ENCODE data around the gene DIO2.

Gene DIO2

DNA sequence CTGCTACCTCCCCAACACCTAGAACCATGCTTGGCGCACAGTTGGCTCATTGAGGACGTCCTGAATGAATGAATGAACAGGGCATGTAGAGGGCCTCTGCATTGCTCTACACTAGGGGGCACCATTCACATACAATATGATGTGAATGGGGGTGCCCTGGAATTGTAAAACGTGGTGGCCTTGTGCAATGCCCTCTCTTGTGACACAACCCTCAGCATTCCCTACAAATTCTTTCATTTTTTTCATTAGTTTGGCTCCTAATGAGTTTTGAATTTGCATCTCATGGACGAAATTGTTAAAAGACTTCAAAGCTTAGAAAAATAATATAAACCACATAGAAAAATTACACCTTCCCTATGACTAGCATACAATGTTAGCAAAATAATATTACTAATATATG lies 2.3 kb upstream of the DIO2 start:
- Histone ChIP-seq H3K27ac (ENCODE audit: low read depth, low read length) (no peak overlapping the region), H3K4me1 (ENCODE audit: control insufficient read depth, insufficient read depth, low read length) (peaks cover 9% of the 10 kb centered on the region; the same call in 1 of the 2 replicates), H3K27me3 (ENCODE audit: control insufficient read depth, insufficient read depth, low read length) (peaks cover 11% of the 10 kb centered on the region; the same call in 1 of the 2 replicates), H3K9me3 (ENCODE audit: control insufficient read depth, insufficient read depth, low read depth, low read length) (no peaks in the 10 kb centered on the region), H3K9ac (ENCODE audit: low read length) (no peak overlapping the region), H3K4me3 (ENCODE audit: low read depth, low read length) (no peak overlapping the region), H3K36me3 (ENCODE audit: control insufficient read depth, insufficient read depth, low read length) (no peaks in the 10 kb centered on the region)

DNA sequence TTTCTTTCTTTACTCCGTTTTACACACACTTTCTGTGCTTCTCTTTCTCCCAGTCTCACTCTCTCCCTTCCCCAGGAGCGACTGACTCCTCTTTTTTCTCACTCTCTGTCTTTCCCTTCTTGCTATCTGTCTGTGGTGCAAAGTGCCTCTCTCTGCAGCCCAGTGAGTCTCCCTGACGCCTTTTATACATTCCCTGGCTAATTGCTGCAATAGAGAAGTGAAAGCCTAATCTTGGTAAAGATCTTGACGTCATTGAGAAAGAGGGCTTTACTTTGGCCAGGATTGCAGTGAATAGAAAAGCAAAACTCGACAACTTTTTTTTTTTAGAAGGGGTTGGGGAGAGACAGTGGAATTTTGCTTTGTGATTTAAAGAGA lies 706 bp upstream of the DIO2 start:
- Histone ChIP-seq H3K9ac (ENCODE audit: low read length) (no peak overlapping the region), H3K4me3 (ENCODE audit: low read depth, low read length) (no peak overlapping the region), H3K9me3 (ENCODE audit: control insufficient read depth, insufficient read depth, low read depth, low read length) (no peaks in the 10 kb centered on the region)

DNA sequence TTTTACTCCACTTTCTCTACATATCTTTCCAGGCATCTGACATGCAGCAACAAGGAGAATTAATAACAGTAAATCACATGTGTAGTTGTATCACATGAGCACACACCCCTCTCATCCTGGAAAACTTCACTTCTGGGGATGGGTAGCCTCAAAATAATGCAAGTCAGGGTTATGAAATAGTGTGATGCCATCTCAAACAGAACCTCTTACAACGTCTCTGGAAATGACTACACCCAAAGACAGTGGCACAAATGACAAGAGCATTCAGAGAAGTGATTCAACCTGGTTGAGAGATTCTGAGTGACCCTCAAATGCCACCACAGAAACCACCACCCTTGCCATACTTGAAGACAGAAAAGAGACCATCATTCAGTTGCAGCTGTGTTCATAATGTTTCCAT lies 2.8 kb downstream of the DIO2 start:
- peaks cover 11% of the 10 kb centered on the region; the same call in 1 of the 2 replicates for H3K27me3 ChIP-seq (ENCODE audit: control insufficient read depth, insufficient read depth, low read length)
- no peak overlapping the region for H3K4me3 ChIP-seq (ENCODE audit: low read depth, low read length)
- no peaks in the 10 kb centered on the region for H3K4me1 ChIP-seq (ENCODE audit: control insufficient read depth, insufficient read depth, low read length)
- no peak overlapping the region for H3K9ac ChIP-seq (ENCODE audit: low read length)
- no peak overlapping the region for H3K27ac ChIP-seq (ENCODE audit: low read depth, low read length)
- H3K9me3 ChIP-seq (ENCODE audit: control insufficient read depth, insufficient read depth, low read depth, low read length) = no peaks in the 10 kb centered on the region
- no peaks in the 10 kb centered on the region for H3K36me3 ChIP-seq (ENCODE audit: control insufficient read depth, insufficient read depth, low read length)

More for the DNA sequence above, 706 bp upstream of the DIO2 start:
- Histone ChIP-seq H3K4me1 (ENCODE audit: control insufficient read depth, insufficient read depth, low read length) (peaks cover 9% of the 10 kb centered on the region; the same call in 1 of the 2 replicates), H3K27me3 (ENCODE audit: control insufficient read depth, insufficient read depth, low read length) (peaks cover 11% of the 10 kb centered on the region; the same call in 1 of the 2 replicates), H3K27ac (ENCODE audit: low read depth, low read length) (no peak overlapping the region), H3K36me3 (ENCODE audit: control insufficient read depth, insufficient read depth, low read length) (no peaks in the 10 kb centered on the region)

DNA sequence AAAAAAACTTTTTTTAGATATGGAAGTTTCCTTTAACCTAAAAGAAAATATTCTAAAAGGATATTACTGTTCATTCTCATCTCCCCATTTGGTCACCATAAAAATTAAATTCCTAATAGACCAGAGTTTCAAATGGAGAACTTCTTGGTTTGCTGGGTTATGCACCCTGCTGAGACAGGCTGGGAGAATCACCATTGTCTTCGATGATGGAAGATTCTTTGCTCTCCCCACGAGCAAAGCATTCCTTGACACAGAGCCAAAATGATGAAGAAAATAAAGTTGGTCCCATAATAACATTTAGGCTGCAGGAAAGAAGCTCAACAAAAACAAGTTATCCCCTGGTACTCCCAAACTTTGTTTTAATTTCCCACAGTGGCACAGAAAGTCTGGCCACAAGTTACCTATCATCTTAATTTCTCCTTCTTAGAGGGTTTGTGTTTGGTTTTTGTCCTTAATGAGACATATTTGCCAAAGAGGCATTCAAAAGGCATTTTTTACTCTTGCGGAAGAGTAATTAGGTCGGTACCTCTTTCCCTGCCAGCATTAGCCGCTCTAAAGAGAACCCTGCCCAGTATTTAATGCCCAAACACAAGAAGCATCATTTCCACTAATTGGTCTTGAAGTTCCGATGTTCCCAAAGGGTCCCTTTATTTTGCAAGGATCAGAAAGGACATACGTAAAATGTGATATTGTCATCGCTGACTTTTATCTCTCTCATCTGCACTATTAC lies 4.8 kb downstream of the DIO2 start:
- no peak overlapping the region for H3K4me3 ChIP-seq (ENCODE audit: low read depth, low read length)
- H3K27me3 ChIP-seq (ENCODE audit: control insufficient read depth, insufficient read depth, low read length) = peaks cover 11% of the 10 kb centered on the region; the same call in 1 of the 2 replicates
- H3K36me3 ChIP-seq (ENCODE audit: control insufficient read depth, insufficient read depth, low read length) = no peaks in the 10 kb centered on the region
- no peaks in the 10 kb centered on the region for H3K4me1 ChIP-seq (ENCODE audit: control insufficient read depth, insufficient read depth, low read length)
- H3K9me3 ChIP-seq (ENCODE audit: control insufficient read depth, insufficient read depth, low read depth, low read length) = no peaks in the 10 kb centered on the region
- no peak overlapping the region for H3K9ac ChIP-seq (ENCODE audit: low read length)
- H3K27ac ChIP-seq (ENCODE audit: low read depth, low read length) = no peak overlapping the region

DNA sequence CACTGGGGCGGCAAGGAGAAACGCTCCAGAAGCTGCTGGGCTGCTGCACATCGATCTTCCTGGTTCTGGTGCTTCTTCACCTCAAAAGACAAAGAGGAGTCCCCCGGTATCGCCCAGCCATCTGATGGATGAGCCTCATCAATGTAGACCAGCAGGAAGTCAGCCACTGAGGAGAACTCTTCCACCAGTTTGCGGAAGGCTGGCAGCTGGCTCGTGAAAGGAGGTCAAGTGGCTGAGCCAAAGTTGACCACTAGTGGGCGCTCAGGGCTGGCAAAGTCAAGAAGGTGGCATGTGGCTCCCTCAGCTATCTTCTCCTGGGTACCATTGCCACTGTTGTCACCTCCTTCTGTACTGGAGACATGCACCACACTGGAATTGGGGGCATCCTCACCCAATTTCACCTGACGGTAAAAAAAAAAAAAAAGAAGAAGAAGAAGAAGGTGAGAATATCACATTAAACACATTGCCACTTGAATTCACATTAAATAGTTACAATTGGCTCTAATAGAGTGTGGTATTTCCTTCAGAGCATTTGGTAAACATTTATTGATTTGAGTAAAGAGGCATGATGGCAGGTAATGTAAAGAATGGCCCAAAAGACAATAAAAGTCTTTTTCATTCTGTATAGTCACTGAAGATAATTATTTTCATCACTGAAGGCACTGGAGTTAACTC lies 8.3 kb downstream of the DIO2 start:
- H3K36me3 ChIP-seq (ENCODE audit: control insufficient read depth, insufficient read depth, low read length) = no peaks in the 10 kb centered on the region
- H3K4me3 ChIP-seq (ENCODE audit: low read depth, low read length) = no peak overlapping the region
- no peak overlapping the region for H3K27ac ChIP-seq (ENCODE audit: low read depth, low read length)
- no peaks in the 10 kb centered on the region for H3K4me1 ChIP-seq (ENCODE audit: control insufficient read depth, insufficient read depth, low read length)
- H3K9ac ChIP-seq (ENCODE audit: low read length) = no peak overlapping the region
- H3K27me3 ChIP-seq (ENCODE audit: control insufficient read depth, insufficient read depth, low read length) = no peaks in the 10 kb centered on the region
- H3K9me3 ChIP-seq (ENCODE audit: control insufficient read depth, insufficient read depth, low read depth, low read length) = no peaks in the 10 kb centered on the region

DNA sequence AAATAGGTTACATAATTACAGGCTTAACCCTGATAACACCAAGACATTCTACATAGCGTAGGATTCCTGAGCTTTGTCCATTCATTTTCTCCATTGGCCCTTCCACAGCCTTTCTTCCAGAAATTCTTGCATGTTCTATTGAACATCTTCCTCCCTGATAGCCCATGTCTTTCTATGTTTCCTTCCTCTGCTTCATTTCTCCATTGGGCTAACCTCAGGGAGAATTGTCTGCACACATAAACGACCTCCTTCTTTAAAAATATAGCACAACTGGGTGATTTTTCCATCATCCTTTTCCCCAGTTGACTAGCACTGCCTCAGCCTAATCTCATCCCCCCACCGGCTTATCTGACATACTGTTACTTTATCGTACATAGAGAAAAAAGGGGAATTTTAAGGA lies 11.2 kb downstream of the DIO2 start:
- no peaks in the 10 kb centered on the region for H3K27me3 ChIP-seq (ENCODE audit: control insufficient read depth, insufficient read depth, low read length)

DNA sequence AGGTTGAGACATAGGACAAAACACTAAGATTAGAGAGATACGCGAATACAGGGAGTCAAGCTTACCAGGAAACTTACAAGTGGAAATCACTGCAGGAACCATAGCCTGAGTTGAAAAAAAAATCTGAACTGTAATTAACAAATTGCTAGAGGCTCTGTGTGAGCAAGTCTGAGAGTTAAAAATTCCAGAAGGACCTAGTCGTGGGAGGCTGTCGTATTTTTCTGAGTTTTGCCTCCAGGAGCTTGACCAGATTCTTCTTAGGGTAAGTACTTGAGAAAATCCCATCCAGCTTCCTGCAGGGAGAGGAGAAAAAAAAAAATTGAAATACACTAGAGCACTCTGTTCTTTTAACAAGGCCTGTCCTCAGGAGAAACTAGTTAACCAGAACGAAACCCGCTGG lies 22.7 kb downstream of the DIO2 start:
- H3K27me3 ChIP-seq (ENCODE audit: control insufficient read depth, insufficient read depth, low read length) = no peaks in the 10 kb centered on the region
- H3K9me3 ChIP-seq (ENCODE audit: control insufficient read depth, insufficient read depth, low read depth, low read length) = no peaks in the 10 kb centered on the region
- H3K9ac ChIP-seq (ENCODE audit: low read length) = no peak overlapping the region
- no peak overlapping the region for H3K4me3 ChIP-seq (ENCODE audit: low read depth, low read length)
- H3K4me1 ChIP-seq (ENCODE audit: control insufficient read depth, insufficient read depth, low read length) = no peaks in the 10 kb centered on the region
- no peaks in the 10 kb centered on the region for H3K36me3 ChIP-seq (ENCODE audit: control insufficient read depth, insufficient read depth, low read length)
- H3K27ac ChIP-seq (ENCODE audit: low read depth, low read length) = no peak overlapping the region

More for the DNA sequence above, 11.2 kb downstream of the DIO2 start:
- H3K4me3 ChIP-seq (ENCODE audit: low read depth, low read length) = no peak overlapping the region
- no peak overlapping the region for H3K9ac ChIP-seq (ENCODE audit: low read length)
- H3K9me3 ChIP-seq (ENCODE audit: control insufficient read depth, insufficient read depth, low read depth, low read length) = no peaks in the 10 kb centered on the region
- no peaks in the 10 kb centered on the region for H3K4me1 ChIP-seq (ENCODE audit: control insufficient read depth, insufficient read depth, low read length)
- no peaks in the 10 kb centered on the region for H3K36me3 ChIP-seq (ENCODE audit: control insufficient read depth, insufficient read depth, low read length)
- H3K27ac ChIP-seq (ENCODE audit: low read depth, low read length) = no peak overlapping the region

DNA sequence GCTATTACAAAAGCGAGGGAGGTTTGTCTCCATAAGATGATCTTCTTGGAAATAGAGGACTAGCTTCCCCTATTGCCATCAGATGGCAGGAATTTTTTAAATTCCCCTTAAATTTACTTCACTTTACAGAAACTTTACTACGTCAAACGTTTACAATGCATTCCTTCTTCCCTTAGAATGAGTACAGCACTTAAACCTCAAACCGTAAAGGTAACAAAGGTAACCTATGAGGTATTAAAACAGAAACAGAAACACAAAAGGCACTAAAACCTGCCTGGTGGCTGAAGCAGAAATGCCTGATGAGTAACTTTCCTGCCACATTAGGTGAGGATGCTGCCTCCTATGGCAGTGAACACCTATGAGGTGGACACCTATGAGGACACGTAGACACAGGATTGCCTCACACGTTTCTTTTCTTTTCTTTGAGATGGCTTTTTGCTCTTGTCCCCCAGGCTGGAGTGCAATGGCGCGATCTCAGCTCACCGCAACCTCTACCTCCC lies 25.0 kb downstream of the DIO2 start:
- Histone ChIP-seq H3K9ac (ENCODE audit: low read length) (no peak overlapping the region), H3K36me3 (ENCODE audit: control insufficient read depth, insufficient read depth, low read length) (no peaks in the 10 kb centered on the region), H3K27ac (ENCODE audit: low read depth, low read length) (no peak overlapping the region), H3K27me3 (ENCODE audit: control insufficient read depth, insufficient read depth, low read length) (no peaks in the 10 kb centered on the region), H3K9me3 (ENCODE audit: control insufficient read depth, insufficient read depth, low read depth, low read length) (no peaks in the 10 kb centered on the region), H3K4me1 (ENCODE audit: control insufficient read depth, insufficient read depth, low read length) (no peaks in the 10 kb centered on the region), H3K4me3 (ENCODE audit: low read depth, low read length) (no peak overlapping the region)

DNA sequence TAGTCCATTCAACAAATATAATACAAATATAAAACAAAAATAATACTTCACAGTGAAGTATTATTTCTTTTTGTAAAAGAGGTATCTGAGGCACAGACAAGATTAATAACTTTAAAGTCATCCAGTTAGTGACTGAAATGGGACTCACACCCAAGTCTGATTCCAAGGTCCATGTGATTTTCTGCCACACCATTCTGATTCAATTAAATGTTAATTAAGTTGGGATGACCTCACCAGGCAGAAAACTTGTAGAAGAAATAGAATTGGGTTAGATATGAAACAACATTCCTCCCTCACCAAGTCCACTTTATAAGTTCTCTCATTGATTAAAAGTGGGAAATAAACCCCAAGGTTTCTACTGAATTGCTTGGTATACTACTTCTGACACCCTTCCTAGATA lies 34.4 kb downstream of the DIO2 start:
- Histone ChIP-seq H3K4me1 (ENCODE audit: control insufficient read depth, insufficient read depth, low read length) (no peaks in the 10 kb centered on the region), H3K27me3 (ENCODE audit: control insufficient read depth, insufficient read depth, low read length) (no peaks in the 10 kb centered on the region), H3K36me3 (ENCODE audit: control insufficient read depth, insufficient read depth, low read length) (no peaks in the 10 kb centered on the region), H3K27ac (ENCODE audit: low read depth, low read length) (no peak overlapping the region), H3K9me3 (ENCODE audit: control insufficient read depth, insufficient read depth, low read depth, low read length) (no peaks in the 10 kb centered on the region), H3K9ac (ENCODE audit: low read length) (no peak overlapping the region), H3K4me3 (ENCODE audit: low read depth, low read length) (no peak overlapping the region)

DNA sequence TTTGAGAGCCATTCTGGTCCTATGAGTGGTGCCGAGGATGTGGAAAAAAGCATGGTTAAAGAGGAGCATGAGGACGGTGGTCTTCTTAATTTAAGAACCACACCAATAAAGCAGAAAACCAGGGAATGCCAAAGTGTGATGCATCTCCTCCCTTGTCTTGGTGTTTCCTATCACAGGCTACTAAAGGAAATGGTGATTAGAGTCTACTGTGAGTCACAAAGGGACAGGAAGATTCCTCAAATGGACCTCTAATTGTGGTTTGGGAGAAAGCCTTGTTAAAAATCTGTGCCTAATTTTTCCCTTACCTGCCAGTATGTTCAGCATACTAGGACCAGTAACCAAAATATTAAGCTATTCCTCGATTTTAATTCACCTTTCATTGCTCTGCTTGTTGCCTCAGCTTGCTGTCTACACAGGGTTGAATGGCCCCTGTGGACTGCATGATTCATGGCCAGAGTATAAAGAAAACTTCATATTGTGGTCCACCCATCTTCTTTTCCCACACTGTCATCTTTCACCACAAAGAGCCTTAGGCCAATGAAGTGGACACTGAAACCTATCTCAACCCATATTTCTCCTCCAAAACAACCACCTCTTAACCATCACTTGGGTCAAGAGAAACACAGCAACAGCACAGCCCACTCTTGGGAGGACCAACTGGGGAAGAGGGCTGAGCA lies 38.8 kb downstream of the DIO2 start:
- H3K27ac ChIP-seq (ENCODE audit: low read depth, low read length) = no peak overlapping the region

More for the DNA sequence above, 38.8 kb downstream of the DIO2 start:
- H3K9me3 ChIP-seq (ENCODE audit: control insufficient read depth, insufficient read depth, low read depth, low read length) = no peaks in the 10 kb centered on the region
- H3K36me3 ChIP-seq (ENCODE audit: control insufficient read depth, insufficient read depth, low read length) = no peaks in the 10 kb centered on the region
- H3K27me3 ChIP-seq (ENCODE audit: control insufficient read depth, insufficient read depth, low read length) = no peaks in the 10 kb centered on the region
- H3K9ac ChIP-seq (ENCODE audit: low read length) = no peak overlapping the region
- H3K4me1 ChIP-seq (ENCODE audit: control insufficient read depth, insufficient read depth, low read length) = no peaks in the 10 kb centered on the region; the same call in 1 of the 2 replicates
- H3K4me3 ChIP-seq (ENCODE audit: low read depth, low read length) = no peak overlapping the region
